Stimulated activated CD8-positive, alpha-beta memory T cell treated with anti-CD3 and anti-CD28 coated beads, Interleukin-4, amount 100 ng/mL, for 48 hours (primary cell): ENCODE results near the gene FAM114A1.
"Not testable (repeated sequence)": the region's sequence is repeated elsewhere in the genome, so short reads cannot be mapped to it uniquely, and the experiment has no call there.

Source experiments
- DNase-seq: peaks from one replicate; pipeline ENCODE4 v3.0.0-alpha.2; 2020

The FAM114A1 gene

DNA sequence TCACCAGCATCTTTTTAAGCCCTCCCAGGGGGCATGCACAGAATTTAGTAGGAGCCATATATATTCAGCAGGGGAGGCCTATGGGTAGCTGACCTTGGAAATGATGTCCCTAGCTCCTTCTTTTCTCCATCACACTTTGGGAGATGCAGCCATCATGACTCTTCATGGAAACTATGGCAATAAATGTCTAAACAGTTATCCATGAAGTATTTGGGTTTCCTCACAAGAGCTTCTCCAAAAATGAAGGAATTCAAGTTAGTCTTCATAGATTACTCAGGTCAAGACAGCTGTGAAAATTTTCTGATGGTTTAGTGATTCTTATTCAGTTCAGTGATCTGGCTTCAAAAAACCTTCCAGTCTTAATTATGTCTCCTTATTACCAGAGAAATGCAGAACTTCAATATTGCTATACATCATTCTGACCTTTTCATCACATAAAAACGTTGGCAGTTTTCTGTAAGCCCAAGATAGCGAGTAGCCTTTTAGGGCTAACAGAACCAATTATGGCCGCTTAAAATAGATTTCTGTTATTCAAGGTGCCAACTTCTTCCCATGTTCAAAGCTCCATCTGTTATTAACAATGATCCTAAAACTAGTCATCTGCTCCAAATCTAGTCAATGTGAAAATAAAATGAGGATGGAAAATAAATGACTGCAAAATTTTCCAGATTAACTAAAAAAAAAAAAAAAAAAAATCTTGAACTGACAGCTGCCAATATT lies 112.1 kb downstream of the FAM114A1 start:
- DNase-seq, result no peak

DNA sequence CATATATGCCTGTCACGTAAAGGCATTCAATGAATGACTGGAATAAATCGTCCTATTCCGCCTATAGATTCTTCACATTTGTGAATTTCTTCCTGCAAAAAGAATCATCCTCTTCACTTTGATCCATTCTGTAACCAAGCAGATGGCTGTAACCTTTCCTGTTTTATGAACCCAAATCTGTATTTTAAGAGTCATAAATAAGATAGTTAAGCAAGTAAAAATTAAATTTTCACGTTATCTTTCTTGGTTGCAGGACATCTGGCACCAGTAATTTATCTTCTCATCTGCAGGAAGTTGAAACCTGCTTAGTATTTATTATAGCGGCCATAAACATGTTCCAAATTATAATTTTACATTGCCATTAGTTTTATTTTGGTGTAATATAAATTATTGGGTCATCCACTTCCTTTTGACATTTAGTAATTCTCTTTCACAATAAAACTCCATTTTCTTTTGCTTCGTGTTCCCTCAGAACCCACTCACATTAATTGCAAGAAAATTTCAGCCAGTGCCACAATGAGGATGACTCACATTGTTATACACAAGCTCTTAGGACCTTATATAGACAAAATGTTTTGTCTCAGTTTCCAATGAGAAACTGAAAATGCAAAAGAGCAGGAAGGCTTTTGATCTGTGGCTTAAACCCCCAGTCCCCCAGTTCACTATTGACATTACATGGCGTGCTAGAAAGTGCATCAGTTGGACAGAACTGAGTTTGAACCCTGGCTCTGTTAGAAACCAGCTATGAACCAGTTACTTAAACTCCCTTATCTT lies 113.5 kb downstream of the FAM114A1 start:
- no peak for DNase-seq

DNA sequence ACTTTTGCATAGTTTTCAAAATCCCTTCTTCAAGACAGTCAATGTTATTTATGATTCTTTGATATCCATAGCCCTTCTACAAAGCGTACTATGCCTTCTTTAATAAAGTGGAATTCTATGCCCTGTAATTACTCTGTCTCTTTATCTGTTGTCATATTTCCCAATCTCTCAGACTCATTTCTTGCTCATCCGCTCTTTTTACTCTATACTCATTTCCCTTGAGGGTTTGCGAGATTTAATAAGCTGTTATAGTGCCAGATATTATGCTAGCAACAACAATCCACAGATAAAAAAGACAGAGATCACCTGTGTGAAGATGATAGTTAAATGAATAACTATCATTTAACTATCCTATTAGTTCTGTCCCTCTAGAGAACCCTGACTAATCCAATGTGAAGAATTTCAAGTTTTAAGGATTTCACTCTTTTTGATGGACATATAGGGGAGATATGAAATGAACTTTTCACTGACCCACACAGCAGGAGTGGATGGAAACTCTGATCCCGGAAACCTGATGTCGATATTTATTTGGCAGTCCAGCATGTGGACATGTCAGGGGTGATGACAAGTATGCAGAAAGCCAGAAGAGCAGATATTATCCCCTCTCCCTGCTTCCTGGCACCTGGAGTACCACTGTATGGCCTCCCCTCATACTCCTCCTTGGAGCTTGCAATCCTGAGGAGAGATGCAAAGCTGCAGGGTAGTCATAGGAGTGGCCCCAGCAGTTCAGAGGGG lies 114.9 kb downstream of the FAM114A1 start:
- DNase-seq, result no peak

DNA sequence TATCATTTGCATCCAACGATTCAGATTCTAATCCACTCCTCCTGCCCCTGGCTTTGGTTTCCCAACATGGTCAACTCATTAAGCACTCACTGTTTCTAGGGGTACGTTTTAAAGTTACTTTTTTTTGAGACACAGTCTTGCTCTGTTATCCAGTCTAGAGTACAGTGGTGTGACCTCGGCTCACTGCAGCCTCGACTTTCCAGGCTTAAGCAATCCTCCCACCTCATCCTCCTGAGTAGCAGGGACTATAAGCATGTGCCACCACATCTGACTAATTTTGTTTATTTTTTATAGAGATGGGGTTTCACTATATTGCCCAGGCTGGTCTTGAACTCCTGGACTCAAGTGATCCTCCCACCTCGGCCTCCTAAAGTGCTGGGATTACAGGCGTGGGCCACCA lies 115.7 kb downstream of the FAM114A1 start:
- no peak for DNase-seq

DNA sequence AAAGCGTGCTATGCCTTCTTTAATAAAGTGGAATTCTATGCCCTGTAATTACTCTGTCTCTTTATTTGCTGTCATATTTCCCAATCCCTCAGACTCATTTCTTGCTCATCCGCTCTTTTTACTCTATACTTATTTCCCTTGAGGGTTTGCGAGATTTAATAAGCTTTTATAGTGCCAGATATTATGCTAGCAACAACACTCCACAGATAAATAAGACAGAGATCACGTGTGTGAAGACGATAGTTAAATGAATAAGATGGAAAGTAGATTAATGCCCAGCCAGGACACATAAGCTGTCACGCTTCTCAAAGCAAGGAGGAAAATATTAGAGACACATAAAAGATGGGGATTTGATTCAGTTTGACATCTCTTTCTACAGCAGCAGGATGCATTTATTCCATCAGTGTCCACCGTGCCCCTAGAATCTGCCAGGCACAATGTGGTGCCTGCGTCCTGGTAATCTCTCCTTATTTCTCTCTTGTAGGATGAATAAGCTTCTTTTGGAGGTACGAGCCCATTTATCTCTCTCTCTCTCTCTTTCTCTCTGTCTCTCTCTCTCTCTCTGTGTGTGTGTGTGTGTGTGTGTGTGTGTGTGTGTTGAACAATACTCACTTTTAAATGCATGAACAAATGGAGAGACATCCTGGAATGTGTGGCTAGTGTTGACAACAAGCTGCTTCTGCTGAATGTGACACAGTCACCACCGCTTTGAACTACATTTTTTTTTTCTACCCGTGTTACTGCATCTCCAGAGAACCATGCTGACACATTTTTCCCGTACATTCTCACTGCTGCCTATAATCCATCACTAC lies 116.4 kb downstream of the FAM114A1 start:
- DNase-seq, result no peak

DNA sequence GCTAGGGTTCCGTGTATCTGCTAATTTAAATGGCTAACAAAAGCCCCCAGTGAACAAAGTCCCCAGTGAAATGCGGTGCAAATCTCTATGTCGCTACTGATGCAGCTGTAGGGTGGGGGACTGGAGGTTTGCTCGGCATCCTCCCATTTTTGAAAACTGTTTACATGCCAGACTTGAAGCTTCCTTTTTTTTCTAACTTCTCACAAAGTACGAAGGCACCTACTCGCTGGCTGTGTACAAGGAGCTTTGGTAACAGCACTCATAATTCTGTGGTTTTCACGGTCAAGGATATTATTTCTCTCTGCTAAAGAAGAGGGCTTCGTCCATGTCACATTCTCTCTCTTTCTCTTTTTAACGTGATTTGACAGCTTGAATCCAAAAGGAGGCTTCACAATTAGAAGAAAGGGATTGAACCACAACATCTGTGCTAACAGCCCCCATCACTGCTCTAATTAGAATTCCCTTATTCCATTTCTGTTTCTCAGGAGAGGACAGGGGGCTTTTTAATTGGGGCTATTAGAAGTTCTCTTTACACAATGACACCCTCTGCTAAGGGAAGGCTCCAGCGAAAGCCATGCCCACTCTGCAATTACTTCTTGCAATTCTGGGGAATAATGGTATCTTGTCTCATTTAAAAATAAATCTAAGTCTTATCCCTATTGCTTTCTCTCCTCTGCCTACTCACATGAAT lies 117.9 kb downstream of the FAM114A1 start:
- no peak for DNase-seq

DNA sequence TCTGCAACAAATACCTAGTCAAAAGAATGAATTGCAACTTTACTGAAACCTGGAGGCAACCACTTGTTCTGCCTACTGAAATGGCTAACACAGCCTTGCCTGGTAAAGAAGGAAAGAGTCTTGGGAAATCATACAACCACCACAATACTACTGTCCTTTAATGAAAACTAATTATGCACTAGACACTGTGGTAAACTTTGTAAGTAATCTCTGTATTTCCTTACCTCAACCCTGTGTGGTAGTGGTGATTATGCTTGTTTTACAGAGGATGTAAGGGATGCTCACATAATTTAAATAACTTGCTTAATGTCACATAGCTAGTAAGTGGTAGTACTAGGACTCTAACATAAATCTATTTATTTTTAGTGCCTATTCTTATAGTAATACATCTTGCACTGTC lies 119.9 kb downstream of the FAM114A1 start:
- DNase-seq, result no peak

DNA sequence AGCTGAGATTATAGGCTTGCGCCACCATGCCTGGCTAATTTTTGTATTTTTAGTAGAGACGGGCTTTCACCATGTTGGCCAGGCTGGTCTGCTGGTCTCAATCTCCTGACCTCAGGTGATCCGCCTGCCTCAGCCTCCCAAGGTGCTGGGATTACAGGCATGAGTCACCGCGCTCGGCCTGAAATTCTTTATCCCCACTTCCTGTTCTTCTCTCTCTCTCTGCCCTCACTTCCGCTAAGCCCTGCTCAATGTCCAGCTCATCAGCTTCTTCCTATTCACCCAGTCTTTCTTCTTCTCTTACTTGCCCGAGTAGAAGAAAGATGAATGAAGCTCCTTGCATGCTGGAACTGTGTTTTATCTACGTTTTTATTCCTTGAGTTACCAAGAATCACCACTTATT lies 120.7 kb downstream of the FAM114A1 start:
- not testable (repeated sequence) for DNase-seq

DNA sequence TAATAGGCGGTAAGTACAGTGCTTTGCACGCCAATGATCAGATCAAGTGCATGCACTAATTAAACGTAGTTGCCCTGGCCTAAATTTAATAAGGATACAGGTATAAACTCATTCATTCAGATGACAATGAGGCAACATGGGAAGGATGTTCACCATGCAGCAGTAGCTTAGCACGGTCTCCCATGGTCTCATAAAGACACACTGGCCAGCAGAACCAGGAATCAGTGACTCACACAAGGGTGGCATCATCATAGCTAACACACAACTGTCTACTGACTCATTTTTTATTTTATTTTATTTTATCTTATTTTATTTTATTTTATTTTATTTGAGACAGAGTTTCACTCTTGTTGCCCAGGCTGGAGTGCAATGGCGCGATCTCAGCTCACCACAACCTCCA lies 121.9 kb downstream of the FAM114A1 start:
- DNase-seq, result no peak

DNA sequence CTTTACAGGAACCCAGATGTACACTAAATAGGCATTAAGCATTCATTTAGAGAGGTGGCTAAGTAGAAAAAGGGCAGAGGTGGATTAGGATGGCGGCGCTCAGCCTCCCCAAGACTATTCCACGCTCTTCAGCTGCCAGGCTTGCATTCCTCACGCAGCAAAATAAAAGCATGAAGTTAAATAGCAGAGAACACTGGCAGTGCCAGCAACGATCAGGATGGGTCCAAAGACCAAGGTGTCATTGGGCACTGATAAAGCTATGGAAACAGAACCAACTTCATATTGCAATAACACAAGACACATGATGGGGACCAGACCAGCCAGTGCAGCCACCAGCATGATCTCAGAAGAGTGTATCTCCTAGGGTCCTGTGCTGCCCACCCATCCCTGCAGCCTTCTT lies 122.6 kb downstream of the FAM114A1 start:
- no peak for DNase-seq

DNA sequence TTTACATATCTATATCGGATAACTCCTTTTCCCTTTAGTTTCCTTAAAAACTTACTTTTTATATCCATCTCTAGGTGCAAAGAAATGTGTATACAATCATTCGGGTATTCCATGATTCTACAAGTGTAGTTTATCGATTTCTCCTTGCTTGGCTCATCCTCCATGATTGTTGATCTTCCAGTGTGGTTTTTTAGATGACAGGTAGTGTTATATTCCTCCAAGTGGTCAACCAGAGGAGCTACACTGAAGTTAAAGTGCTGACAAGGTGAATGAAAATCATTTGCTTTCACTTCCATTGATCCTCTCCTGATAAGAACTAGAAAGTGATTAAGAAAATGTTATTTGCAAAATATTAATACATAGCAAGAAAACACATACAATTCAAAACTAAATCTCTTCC lies 126.1 kb downstream of the FAM114A1 start:
- DNase-seq, result no peak

DNA sequence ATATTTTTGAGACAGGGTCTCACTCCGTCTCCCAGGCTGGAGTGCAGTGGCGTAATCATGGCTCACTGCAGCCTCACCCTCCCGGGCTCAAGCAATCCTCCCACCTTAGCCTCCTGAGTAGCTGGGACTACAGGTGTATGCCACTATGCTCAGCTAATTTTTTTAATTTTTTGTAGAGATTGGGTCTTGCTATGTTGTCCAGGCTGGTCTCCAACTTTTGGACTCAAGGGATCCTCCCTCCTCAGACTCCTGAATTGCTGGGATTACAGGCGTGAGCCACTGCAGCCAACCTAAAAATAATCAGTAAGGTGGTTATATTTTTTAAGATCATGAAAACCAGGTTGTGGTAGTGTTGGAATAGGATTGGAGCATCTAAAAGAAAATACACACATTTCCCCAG lies 126.5 kb downstream of the FAM114A1 start:
- no peak for DNase-seq
